Upper lobe of left lung (tissue), 4 donors: ENCODE measurements around the gene CPEB2.

Experiments used
- EP300 ChIP-seq, 4 donors: sonication (generic); formaldehyde crosslinking; IDR thresholded peaks; one replicate each; pipeline ENCODE4 v1.5.1; 2017; ENCODE audit warnings: antibody characterized with exemption in 4 of 4, control low read depth in 2 of 4
- POLR2A ChIP-seq, 4 donors: fragments of 450-650 bp; IDR thresholded peaks; one replicate each; pipeline ENCODE4 v1.5.1; 2016 to 2017; ENCODE audit warnings: antibody characterized with exemption in 4 of 4, mild to moderate bottlenecking in 2 of 4
- POLR2AphosphoS5 ChIP-seq, 2 donors: sonication (generic); formaldehyde crosslinking; IDR thresholded peaks; one replicate each; pipeline ENCODE4 v1.5.1; 2017; ENCODE audit warnings: antibody characterized with exemption in 2 of 2
- TF ChIP-seq, protein P1 (sequence below), 6 experiments: fragments of 450-650 bp in 4 of 6; fragments of 200-600 bp in 2 of 6; sonication (generic) in 2 of 6; IDR thresholded peaks; one replicate each; pipeline ENCODE4 v1.5.1; 2016 to 2019; ENCODE audit warnings: antibody characterized with exemption in 6 of 6

DNA sequence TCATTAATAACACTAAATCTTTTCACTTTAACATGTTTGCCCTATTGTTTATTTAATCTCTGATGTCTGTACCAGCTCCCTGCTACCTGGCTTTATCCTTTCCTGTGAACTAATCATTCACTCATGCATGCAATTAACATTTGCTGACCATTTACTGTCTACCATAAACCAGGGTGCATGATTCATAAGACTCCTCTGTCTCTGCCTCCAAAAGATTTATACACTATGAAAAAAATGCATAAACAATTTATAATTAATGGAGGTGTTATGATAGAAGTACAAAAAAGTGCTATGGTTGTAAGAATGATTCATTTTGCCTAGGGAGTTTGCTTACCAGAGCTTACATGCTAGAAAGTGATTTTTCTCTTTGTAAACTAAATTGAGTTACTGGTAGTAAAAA, 24.5 kb upstream of the CPEB2 start:
- TF ChIP-seq, protein P1, sequence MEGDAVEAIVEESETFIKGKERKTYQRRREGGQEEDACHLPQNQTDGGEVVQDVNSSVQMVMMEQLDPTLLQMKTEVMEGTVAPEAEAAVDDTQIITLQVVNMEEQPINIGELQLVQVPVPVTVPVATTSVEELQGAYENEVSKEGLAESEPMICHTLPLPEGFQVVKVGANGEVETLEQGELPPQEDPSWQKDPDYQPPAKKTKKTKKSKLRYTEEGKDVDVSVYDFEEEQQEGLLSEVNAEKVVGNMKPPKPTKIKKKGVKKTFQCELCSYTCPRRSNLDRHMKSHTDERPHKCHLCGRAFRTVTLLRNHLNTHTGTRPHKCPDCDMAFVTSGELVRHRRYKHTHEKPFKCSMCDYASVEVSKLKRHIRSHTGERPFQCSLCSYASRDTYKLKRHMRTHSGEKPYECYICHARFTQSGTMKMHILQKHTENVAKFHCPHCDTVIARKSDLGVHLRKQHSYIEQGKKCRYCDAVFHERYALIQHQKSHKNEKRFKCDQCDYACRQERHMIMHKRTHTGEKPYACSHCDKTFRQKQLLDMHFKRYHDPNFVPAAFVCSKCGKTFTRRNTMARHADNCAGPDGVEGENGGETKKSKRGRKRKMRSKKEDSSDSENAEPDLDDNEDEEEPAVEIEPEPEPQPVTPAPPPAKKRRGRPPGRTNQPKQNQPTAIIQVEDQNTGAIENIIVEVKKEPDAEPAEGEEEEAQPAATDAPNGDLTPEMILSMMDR (IDR thresholded peaks at IDR 0.05), result no peak
- TF ChIP-seq POLR2A (IDR thresholded peaks at IDR 0.05), result no peak
- TF ChIP-seq EP300 (IDR thresholded peaks at IDR 0.05), result no peak
- no peak for TF ChIP-seq POLR2AphosphoS5 (IDR thresholded peaks at IDR 0.05)
